H9 (cell line): Measurements from ENCODE around the gene STK24. TPM values are rescaled to one million over a fixed set of nuclear protein-coding genes. Genes with fewer than 3 reads are reported as not detected.

ENCODE experiments used
- DNase-seq: peaks from one replicate; pipeline ENCODE4 v3.0.0-alpha.2; 2017
- H2AFZ ChIP-seq: one replicate; pipeline ENCODE4 v1.6.1; 2013; ENCODE audit warnings: mild to moderate bottlenecking, low read length, control low read depth, moderate library complexity
- H2AK5ac ChIP-seq: 2 replicates; pipeline ENCODE4 v1.6.1; 2013; ENCODE audit warnings: low read length, control low read depth, mixed read lengths; ENCODE audit not compliant: insufficient read length
- H2BK120ac ChIP-seq: one replicate; pipeline ENCODE4 v1.6.1; 2013; ENCODE audit warnings: low read depth, mild to moderate bottlenecking, low read length, control low read depth, inconsistent platforms; ENCODE audit not compliant: poor library complexity, severe bottlenecking
- H2BK12ac ChIP-seq: 2 replicates; pipeline ENCODE4 v1.6.1; 2013; ENCODE audit warnings: low read length, control low read depth, mixed read lengths, low read depth; ENCODE audit not compliant: insufficient read length
- H2BK15ac ChIP-seq: 2 replicates; pipeline ENCODE4 v1.6.1; 2013; ENCODE audit warnings: low read depth, low read length, control low read depth
- H2BK20ac ChIP-seq: one replicate; pipeline ENCODE4 v1.6.1; 2013; ENCODE audit warnings: low read depth, mild to moderate bottlenecking, low read length, control low read depth, inconsistent platforms; ENCODE audit not compliant: poor library complexity, severe bottlenecking
- H2BK5ac ChIP-seq: 2 replicates; pipeline ENCODE4 v1.6.1; 2013; ENCODE audit warnings: low read length, control low read depth, mixed read lengths; ENCODE audit not compliant: insufficient read length
- H3K14ac ChIP-seq: 2 replicates; pipeline ENCODE4 v1.6.1; 2013; ENCODE audit warnings: low read length, control low read depth; ENCODE audit not compliant: insufficient read depth
- H3K18ac ChIP-seq: 2 replicates; pipeline ENCODE4 v1.6.1; 2013; ENCODE audit warnings: low read depth, mild to moderate bottlenecking, mixed read lengths, low read length, control low read depth; ENCODE audit not compliant: insufficient read length
- H3K23ac ChIP-seq: 2 replicates; pipeline ENCODE4 v1.6.1; 2013; ENCODE audit warnings: low read length, control low read depth, mixed read lengths, low read depth; ENCODE audit not compliant: insufficient read length
- H3K23me2 ChIP-seq: 2 replicates; pipeline ENCODE4 v1.6.1; 2013; ENCODE audit warnings: low read depth, mild to moderate bottlenecking, mixed read lengths, low read length, control low read depth; ENCODE audit not compliant: insufficient read length, poor library complexity, severe bottlenecking
- H3K27ac ChIP-seq: 2 replicates; pipeline ENCODE4 v1.5.1; 2013; ENCODE audit warnings: low read length, control low read depth, mixed read lengths, low read depth; ENCODE audit not compliant: insufficient read length
- H3K27me3 ChIP-seq: 2 replicates; pipeline ENCODE4 v1.6.1; 2013; ENCODE audit warnings: low read length, control low read depth, inconsistent platforms; ENCODE audit not compliant: insufficient read depth
- H3K4ac ChIP-seq: 2 replicates; pipeline ENCODE4 v1.6.1; 2013; ENCODE audit warnings: low read depth, mild to moderate bottlenecking, control low read depth, inconsistent platforms, low read length, moderate library complexity
- H3K4me1 ChIP-seq: 2 replicates; pipeline ENCODE4 v1.6.1; 2013; ENCODE audit warnings: low read length, control low read depth, inconsistent platforms; ENCODE audit not compliant: insufficient read depth
- H3K4me2 ChIP-seq: 2 replicates; pipeline ENCODE4 v1.6.1; 2013; ENCODE audit warnings: low read length, control low read depth, mixed read lengths; ENCODE audit not compliant: insufficient read length, insufficient read depth
- H3K56ac ChIP-seq: 2 replicates; pipeline ENCODE4 v1.6.1; 2013; ENCODE audit warnings: low read depth, mild to moderate bottlenecking, mixed read lengths, low read length, control low read depth; ENCODE audit not compliant: insufficient read length
- H3K79me1 ChIP-seq: 2 replicates; pipeline ENCODE4 v1.6.1; 2013; ENCODE audit warnings: low read depth, mild to moderate bottlenecking, moderate library complexity, low read length, control low read depth, inconsistent platforms; ENCODE audit not compliant: insufficient read depth, poor library complexity, severe bottlenecking
- H3K79me2 ChIP-seq: 2 replicates; pipeline ENCODE4 v1.6.1; 2013; ENCODE audit warnings: low read length, control low read depth, inconsistent platforms; ENCODE audit not compliant: insufficient read depth
- H3K9ac ChIP-seq: 2 replicates; pipeline ENCODE4 v1.6.1; 2013; ENCODE audit warnings: low read length, control low read depth, mixed read lengths; ENCODE audit not compliant: insufficient read length; ENCODE audit errors: extremely low read depth
- H3K9me3 ChIP-seq: one replicate; pipeline ENCODE4 v1.6.1; 2013; ENCODE audit warnings: low read depth, low read length, inconsistent platforms; ENCODE audit not compliant: control insufficient read depth
- H3T11ph ChIP-seq: one replicate; pipeline ENCODE4 v1.6.1; 2013; ENCODE audit warnings: mild to moderate bottlenecking, low read length, control low read depth, inconsistent platforms
- H4K20me1 ChIP-seq: one replicate; pipeline ENCODE4 v1.6.1; 2013; ENCODE audit not compliant: control insufficient read depth, insufficient read length, insufficient read depth
- H4K5ac ChIP-seq: 2 replicates; pipeline ENCODE4 v1.6.1; 2013; ENCODE audit warnings: low read depth, mild to moderate bottlenecking, mixed read lengths, low read length, control low read depth; ENCODE audit not compliant: insufficient read length
- H4K8ac ChIP-seq: replicated peaks from 2 replicates; pipeline ENCODE4 v1.6.1; 2013; ENCODE audit warnings: low read length, control low read depth, mixed read lengths, low read depth; ENCODE audit not compliant: insufficient read length
- H4K91ac ChIP-seq: 2 replicates; pipeline ENCODE4 v1.6.1; 2013; ENCODE audit warnings: low read depth, mild to moderate bottlenecking, moderate library complexity, mixed read lengths, low read length, control low read depth; ENCODE audit not compliant: insufficient read length
- H3K27ac Mint-ChIP-seq, 3 experiments: 2 replicates in 2 of 3; 3 replicates in 1 of 3; pipeline ENCODE4 v1.8.0; 2020 to 2021; ENCODE audit warnings: mixed read lengths in 3 of 3, mild to moderate bottlenecking in 1 of 3, moderate library complexity in 1 of 3
- H3K27me3 Mint-ChIP-seq: 2 replicates; pipeline ENCODE4 v1.8.0; 2021; ENCODE audit warnings: low read depth, mild to moderate bottlenecking, moderate library complexity, mixed read lengths
- H3K36me3 Mint-ChIP-seq, 3 experiments: 2 replicates in 2 of 3; 3 replicates in 1 of 3; pipeline ENCODE4 v1.8.0; 2020 to 2021; ENCODE audit warnings: low read depth in 3 of 3, mixed read lengths in 3 of 3; ENCODE audit not compliant: insufficient read depth in 1 of 3
- H3K4me1 Mint-ChIP-seq, 2 experiments: 2 replicates each; pipeline ENCODE4 v1.8.0; 2020; ENCODE audit warnings: mixed read lengths in 2 of 2
- H3K4me3 Mint-ChIP-seq, 2 experiments: 2 replicates in 1 of 2; 3 replicates in 1 of 2; pipeline ENCODE4 v1.8.0; 2020 to 2021; ENCODE audit warnings: mild to moderate bottlenecking in 2 of 2, mixed read lengths in 2 of 2, moderate library complexity in 1 of 2
- H3K9me3 Mint-ChIP-seq, 2 experiments: 2 replicates in 1 of 2; 3 replicates in 1 of 2; pipeline ENCODE4 v1.8.0; 2020; ENCODE audit warnings: mild to moderate bottlenecking in 2 of 2, mixed read lengths in 2 of 2, moderate library complexity in 1 of 2
- CTCF ChIP-seq: fragments of 200-600 bp; sonication (generic); conservative IDR thresholded peaks from 3 replicates; pipeline ENCODE4 v1.8.0; 2021; ENCODE audit warnings: antibody characterized with exemption, mild to moderate bottlenecking
- WGBS: extraction: QIAGEN DNeasy Blood & Tissue Kit; methylation state at CpG from one replicate; pipeline ENCODE4 v1.1.7; 2013; ENCODE audit warnings: missing lambda C conversion rate, low lambda C conversion rate, mixed read lengths; ENCODE audit not compliant: insufficient read length; ENCODE audit errors: extremely low coverage; 5-methylcytosine and 5-hydroxymethylcytosine counted together
- total RNA-seq: library from RNA; stranded (reverse); gene quantifications from 2 replicates; pipeline ENCODE4 v1.2.1, GENCODE V29; 2021

The STK24 gene
- total RNA-seq, 1 experiment from 2014 or later, result 134 TPM

DNA sequence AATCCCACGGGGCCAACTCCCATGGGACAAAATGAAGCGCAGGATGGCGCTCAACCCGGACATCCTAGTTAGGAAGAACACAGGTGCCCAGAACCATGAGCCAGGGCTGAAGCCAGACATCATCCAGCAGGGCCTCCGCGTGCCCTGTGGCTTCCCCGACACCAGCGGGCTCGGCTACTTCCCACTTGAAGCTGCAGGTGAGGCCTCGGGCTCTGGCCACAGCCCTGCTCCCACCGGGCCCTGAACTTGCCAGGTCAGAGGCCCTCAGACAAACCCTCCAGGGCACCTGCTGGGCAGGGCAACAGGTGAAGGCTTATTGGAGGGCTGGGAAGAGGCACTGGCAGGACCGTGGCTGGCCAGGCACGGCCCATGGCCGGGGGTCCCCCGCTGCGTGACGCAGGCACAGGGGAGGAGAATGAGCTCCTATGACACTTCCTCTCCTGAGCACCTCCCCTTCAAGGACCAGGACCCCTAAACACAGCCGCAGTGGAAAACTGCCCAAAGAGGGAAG, 117.7 kb downstream of the STK24 start:
- Histone ChIP-seq H4K8ac (no peak overlapping the region), H3K27ac (no peak overlapping the region), H3K23me2 (no peaks in the 10 kb centered on the region), H3K18ac (no peak overlapping the region), H3K56ac (no peak overlapping the region), H4K91ac (no peak overlapping the region), H3K4ac (no peak overlapping the region), H3K9ac (no peak overlapping the region), H3K9me3 (no peaks in the 10 kb centered on the region), H3T11ph (no peak overlapping the region), H2BK12ac (no peak overlapping the region), H3K27me3 (no peaks in the 10 kb centered on the region), H3K79me2 (no peaks in the 10 kb centered on the region), H2BK15ac (no peak overlapping the region), H3K23ac (no peak overlapping the region), H4K5ac (no peak overlapping the region), H3K4me1 (no peaks in the 10 kb centered on the region), H2AFZ (no peak overlapping the region), H4K20me1 (no peaks in the 10 kb centered on the region), H2AK5ac (no peak overlapping the region), H3K4me2 (no peak overlapping the region), H3K14ac (no peak overlapping the region), H2BK5ac (no peak overlapping the region), H3K79me1 (no peaks in the 10 kb centered on the region), H2BK120ac (no peak overlapping the region), H2BK20ac (no peak overlapping the region)
- WGBS, result no CpG with 5 or more reads among the region's 18 CpGs
- Mint-ChIP-seq H3K27ac (peak overlapping the region in 2 of 3 experiments; percentile 66 to 90; a peak in 2 of 7 replicates), H3K36me3 (peaks cover 46 to 87% (median 83%) of the 10 kb centered on the region in 3 experiments), H3K27me3 (no peaks in the 10 kb centered on the region), H3K4me3 (no peak overlapping the region), H3K4me1 (peaks cover 14 to 18% of the 10 kb centered on the region in 2 experiments), H3K9me3 (no peaks in the 10 kb centered on the region)
- DNase-seq, result no peak
- TF ChIP-seq CTCF, result no peak
